ENCODE measurements around the gene SHISAL1. TPM values are rescaled to one million over a fixed set of nuclear protein-coding genes. Genes with fewer than 3 reads are reported as not detected.

The SHISAL1 gene
- total RNA-seq, 6 experiments from 2014 or later: 0.05 to 0.31 (median 0.17) TPM

DNA sequence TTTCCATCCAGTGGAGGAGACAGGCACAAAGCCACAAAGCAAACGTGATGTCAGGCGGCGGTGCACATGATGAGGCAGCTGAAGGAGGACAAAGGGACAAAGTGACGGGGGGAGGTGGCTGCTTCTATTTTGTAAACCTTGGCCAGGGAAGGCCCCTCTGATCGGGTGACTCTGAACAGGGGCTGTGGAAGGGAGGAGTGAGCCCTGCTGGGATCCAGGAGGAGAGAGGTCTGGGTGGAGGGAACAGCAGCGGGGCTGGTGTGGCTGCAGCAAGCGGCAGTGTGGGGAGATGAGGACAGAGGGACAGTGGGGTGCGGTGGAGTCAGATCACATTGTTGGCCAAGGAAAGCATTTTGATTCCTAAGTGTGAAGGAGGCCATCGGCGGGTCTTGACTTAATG lies 36.7 kb downstream of the SHISAL1 start:
- intact Hi-C loops (cut with DNase I): no loop called here
- Histone ChIP-seq H3K27ac (no peak overlapping the region), H3K9me3 (no peaks in the 10 kb centered on the region), H3K27me3 (no peaks in the 10 kb centered on the region), H3K4me1 (no peaks in the 10 kb centered on the region), H3K36me3 (no peaks in the 10 kb centered on the region), H3K4me3 (no peak overlapping the region)
- 58% methylated on average over 9 of the region's 10 CpGs for WGBS (ENCODE audit: insufficient coverage, low coverage, low lambda C conversion rate, missing lambda C conversion rate)
- no peak for ATAC-seq
- TF ChIP-seq CTCF (IDR thresholded peaks at IDR 0.05): no peak
- no peak for TF ChIP-seq POLR2A (IDR thresholded peaks at IDR 0.05)
- DNase-seq: peak in 1 of 3 donors; percentile 28

- intact Hi-C loops (cut with DNase I): no loop called here
- DNase-seq: peak in 1 of 3 donors; percentile 7
- Histone ChIP-seq H3K27ac (no peak overlapping the region), H3K27me3 (no peaks in the 10 kb centered on the region), H3K4me1 (no peaks in the 10 kb centered on the region), H3K4me3 (no peak overlapping the region), H3K36me3 (no peaks in the 10 kb centered on the region), H3K9me3 (no peaks in the 10 kb centered on the region)
- no CpG with 5 or more reads among the region's 5 CpGs for WGBS (ENCODE audit: insufficient coverage, low coverage, low lambda C conversion rate, missing lambda C conversion rate)
- ATAC-seq: no peak
- no peak for TF ChIP-seq CTCF (IDR thresholded peaks at IDR 0.05)
- TF ChIP-seq POLR2A (IDR thresholded peaks at IDR 0.05): no peak
Measured at GRCh38 chr22:44275631-44275995, 37.1 kb downstream of the SHISAL1 start.

DNA sequence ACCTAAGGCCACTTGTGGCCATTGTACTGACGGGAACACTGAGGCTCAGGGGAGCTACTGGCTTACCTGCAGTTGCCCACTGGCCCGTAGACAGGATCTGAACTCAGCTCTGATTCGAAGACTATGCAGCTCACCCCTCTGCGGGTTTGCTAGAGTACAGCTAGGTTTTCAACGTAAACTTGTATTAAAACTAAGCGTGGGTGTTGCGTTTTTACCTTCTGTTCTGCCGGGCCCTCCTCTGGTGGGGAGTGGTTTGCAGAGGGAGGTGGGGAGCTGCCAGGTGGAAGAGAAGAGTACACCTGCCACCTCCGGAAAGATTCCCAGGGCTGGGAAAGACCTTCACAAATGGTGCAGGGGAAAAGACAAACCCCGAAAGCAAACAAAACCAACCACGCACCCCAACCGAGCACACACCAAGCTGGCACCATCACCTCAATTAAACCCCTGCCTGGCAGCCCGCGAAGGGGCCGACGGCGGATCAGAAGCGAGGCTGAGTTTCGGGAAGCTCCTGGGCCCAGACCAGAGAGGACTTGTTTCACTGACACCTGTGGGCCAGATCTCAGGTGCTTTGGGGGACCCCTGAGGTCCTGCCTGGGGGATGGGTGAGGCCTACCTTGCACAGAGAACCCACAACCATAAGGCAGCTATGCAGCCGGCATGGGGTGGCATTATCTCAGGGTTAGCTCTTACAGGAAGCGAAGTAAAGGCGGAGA lies 37.7 kb downstream of the SHISAL1 start:
- intact Hi-C loops (cut with DNase I): no loop called here
- DNase-seq (peak in 1 of 3 donors; percentile 26), ATAC-seq (no peak)
- H3K4me3 ChIP-seq: no peak overlapping the region
- TF ChIP-seq CTCF (IDR thresholded peaks at IDR 0.05) (no peak), POLR2A (IDR thresholded peaks at IDR 0.05) (no peak)
- H3K27ac ChIP-seq: no peak overlapping the region
- 73% methylated on average over 9 of the region's 22 CpGs for WGBS (ENCODE audit: insufficient coverage, low coverage, low lambda C conversion rate, missing lambda C conversion rate)
- no peaks in the 10 kb centered on the region for H3K27me3 ChIP-seq
- H3K4me1 ChIP-seq: no peaks in the 10 kb centered on the region
- H3K9me3 ChIP-seq: no peaks in the 10 kb centered on the region
- H3K36me3 ChIP-seq: no peaks in the 10 kb centered on the region

DNA sequence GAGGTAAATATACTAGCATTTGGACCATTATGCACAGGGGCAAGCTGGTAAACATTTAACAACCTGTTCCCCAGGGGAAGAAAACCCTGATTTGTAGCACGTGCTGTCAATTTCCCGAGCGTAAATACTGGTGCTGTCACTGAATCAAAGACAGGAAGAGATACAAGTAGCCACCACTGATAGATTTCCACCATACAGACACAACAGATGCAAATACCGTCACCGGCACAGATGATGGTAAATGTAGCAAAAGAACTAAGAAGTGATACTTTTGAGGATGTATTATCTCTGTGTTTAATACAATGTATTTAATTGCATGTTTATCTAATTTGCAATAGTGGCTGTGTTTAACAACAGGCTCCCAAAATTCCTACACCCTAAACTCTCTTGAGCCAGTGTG lies 39.6 kb downstream of the SHISAL1 start:
- TF ChIP-seq POLR2A (IDR thresholded peaks at IDR 0.05) (no peak), CTCF (IDR thresholded peaks at IDR 0.05) (no peak)
- no peaks in the 10 kb centered on the region for H3K9me3 ChIP-seq
- intact Hi-C loops (cut with DNase I): no loop called here
- H3K27me3 ChIP-seq: no peaks in the 10 kb centered on the region
- no peaks in the 10 kb centered on the region for H3K36me3 ChIP-seq
- no peaks in the 10 kb centered on the region for H3K4me1 ChIP-seq
- 30% methylated on average over 5 of the region's 5 CpGs for WGBS (ENCODE audit: insufficient coverage, low coverage, low lambda C conversion rate, missing lambda C conversion rate)
- ATAC-seq: no peak
- no peak for DNase-seq
- H3K27ac ChIP-seq: no peak overlapping the region
- no peak overlapping the region for H3K4me3 ChIP-seq
